ENCODE data around the gene C19orf81. TPM values are rescaled to one million over a fixed set of nuclear protein-coding genes. Genes with fewer than 3 reads are reported as not detected.
A peak's percentile ranks its signal among the peaks of the same experiment; 100 is the strongest.

C19orf81 gene
- total and polyA plus RNA-seq, 7 donors = 0.50 to 1.8 (median 1.0) TPM; not detected in 3

DNA sequence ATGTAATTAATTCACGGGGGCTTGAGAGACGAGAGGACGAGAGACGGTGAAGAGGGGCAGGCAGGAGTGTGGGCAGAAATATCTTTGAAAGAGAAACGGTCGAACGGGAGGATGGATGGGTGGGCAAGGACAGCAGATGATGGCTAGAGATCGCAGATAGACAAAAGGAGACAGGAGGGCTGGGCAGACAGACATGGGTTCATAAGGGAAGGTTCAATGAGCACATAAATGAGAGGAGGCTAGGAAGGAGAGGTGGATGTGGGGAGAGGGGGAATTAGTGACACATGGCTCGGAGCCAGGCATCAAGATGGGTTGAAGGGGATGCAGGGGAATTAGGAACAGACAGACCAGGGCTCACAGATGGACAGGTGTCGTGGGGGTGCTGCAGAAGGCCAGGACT, 10.6 kb upstream of the C19orf81 start:
- H3K4me3 ChIP-seq = no peak overlapping the region
- no peaks in the 10 kb centered on the region for H3K9me3 ChIP-seq
- DNase-seq (no peak), ATAC-seq (no peak)
- intact Hi-C loops (cut with DNase I) = no loop called here
- no peak overlapping the region for H3K27ac ChIP-seq
- no peaks in the 10 kb centered on the region for H3K4me1 ChIP-seq
- TF ChIP-seq, protein P1, sequence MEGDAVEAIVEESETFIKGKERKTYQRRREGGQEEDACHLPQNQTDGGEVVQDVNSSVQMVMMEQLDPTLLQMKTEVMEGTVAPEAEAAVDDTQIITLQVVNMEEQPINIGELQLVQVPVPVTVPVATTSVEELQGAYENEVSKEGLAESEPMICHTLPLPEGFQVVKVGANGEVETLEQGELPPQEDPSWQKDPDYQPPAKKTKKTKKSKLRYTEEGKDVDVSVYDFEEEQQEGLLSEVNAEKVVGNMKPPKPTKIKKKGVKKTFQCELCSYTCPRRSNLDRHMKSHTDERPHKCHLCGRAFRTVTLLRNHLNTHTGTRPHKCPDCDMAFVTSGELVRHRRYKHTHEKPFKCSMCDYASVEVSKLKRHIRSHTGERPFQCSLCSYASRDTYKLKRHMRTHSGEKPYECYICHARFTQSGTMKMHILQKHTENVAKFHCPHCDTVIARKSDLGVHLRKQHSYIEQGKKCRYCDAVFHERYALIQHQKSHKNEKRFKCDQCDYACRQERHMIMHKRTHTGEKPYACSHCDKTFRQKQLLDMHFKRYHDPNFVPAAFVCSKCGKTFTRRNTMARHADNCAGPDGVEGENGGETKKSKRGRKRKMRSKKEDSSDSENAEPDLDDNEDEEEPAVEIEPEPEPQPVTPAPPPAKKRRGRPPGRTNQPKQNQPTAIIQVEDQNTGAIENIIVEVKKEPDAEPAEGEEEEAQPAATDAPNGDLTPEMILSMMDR (IDR thresholded peaks at IDR 0.05) = no peak
- H3K27me3 ChIP-seq (ENCODE audit: insufficient read depth in 3 of 3, low read length in 2 of 3) = peaks cover 0 to 44% (median 27%) of the 10 kb centered on the region in 3 donors
- 25 to 45% (median 35%) methylated on average over 10 of the region's 10 CpGs for WGBS, 3 donors
- H3K36me3 ChIP-seq (ENCODE audit: insufficient read depth in 1 of 2, low read depth in 1 of 2) = no peaks in the 10 kb centered on the region

DNA sequence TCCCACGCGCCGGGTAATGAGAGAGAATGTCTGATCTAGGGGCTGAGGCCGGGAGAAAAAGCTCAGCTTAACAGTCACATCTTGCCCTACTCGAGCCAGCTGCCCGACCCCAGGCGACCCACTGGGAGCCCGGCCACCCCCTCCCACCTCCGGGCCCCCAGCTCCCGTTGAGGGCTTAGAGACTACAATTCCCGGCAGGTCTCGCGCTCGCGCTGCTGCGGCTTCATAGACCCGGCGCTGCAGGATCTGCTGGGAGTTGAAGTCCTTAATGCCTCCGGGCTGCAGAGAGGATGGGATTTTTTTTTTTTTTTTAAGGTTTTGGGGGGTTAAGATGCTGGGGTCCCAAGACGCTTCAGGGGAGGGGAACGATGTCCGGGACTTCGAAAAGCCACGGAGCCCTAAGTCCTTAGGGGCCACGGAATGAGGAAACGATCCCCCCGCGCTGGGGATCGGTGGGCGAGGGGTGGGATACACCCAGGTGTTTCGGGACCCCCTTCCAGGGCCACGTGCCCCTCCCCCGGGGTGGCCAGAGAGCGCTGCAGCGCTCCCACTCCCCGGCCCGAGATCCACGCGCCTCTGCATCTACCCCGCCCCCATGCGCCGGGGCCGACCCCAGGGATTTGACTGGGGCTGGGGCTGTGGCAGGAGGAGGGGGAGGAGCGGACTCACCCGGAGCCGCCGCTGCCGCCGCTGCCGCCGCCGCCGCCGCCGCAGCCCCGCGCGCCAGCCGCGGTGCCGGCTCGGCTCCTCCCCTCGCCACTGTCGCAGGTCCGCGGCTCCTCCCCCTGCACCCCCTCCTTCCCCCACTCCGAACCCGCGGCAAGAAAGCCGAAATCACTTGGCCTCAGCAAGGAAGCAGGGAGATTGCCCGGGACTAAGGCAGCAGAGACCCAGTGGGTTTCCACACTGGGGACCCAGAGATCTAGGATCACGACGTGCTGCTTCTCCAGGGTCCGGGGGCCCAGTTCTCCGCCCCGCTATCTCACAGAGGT, 9.8 kb upstream of the C19orf81 start, which contains the start of gene SYT3:
Gene SYT3 (minus strand): TSS at position 761 of the 992 bp plus-strand sequence. CDS start 2,470 bp downstream, outside the sequence.
- 3 to 5% (median 4%) methylated on average over 42 to 74 of the region's 76 CpGs for WGBS, 3 donors

DNA sequence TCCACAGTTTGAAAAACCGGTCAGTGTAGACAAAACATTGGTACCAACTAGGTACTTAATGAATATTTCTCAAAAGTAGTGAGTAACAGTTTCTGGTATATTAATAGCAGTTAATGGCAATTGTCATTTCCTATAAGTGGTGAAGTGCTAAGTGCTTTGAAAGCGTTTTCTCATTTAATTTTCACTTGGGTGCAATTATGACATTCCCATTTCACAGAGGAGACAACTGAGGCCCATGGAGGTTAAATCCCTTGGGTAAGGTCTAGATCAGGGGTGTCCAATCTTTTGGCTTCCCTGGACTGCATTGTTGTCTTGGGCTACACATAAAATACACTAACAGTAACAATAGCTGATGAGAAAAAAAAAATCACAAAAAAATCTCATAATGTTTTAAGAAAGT, 8.9 kb upstream of the C19orf81 start:
- H3K9me3 ChIP-seq = no peaks in the 10 kb centered on the region
- DNase-seq (no peak), ATAC-seq (no peak)
- 64 to 76% (median 67%) methylated on average over 2 of the region's 2 CpGs for WGBS, 3 donors
- TF ChIP-seq, protein P1 (IDR thresholded peaks at IDR 0.05) = no peak
- no peak overlapping the region for H3K27ac ChIP-seq
- intact Hi-C loops (cut with DNase I) = no loop called here
- no peaks in the 10 kb centered on the region for H3K4me1 ChIP-seq
- peaks cover 0 to 60% (median 26%) of the 10 kb centered on the region in 3 donors for H3K27me3 ChIP-seq (ENCODE audit: insufficient read depth in 3 of 3, low read length in 2 of 3)
- H3K4me3 ChIP-seq = no peak overlapping the region
- H3K36me3 ChIP-seq (ENCODE audit: insufficient read depth in 1 of 2, low read depth in 1 of 2) = no peaks in the 10 kb centered on the region

More for the DNA sequence above, 9.8 kb upstream of the C19orf81 start, which contains the start of gene SYT3:
- TF ChIP-seq, protein P1 (IDR thresholded peaks at IDR 0.05) = no peak
- intact Hi-C loops (cut with DNase I) = no loop called here
- no peaks in the 10 kb centered on the region for H3K9me3 ChIP-seq
- DNase-seq (no peak), ATAC-seq (peak in 1 of 4 donors; percentile 54)
- H3K4me1 ChIP-seq = no peaks in the 10 kb centered on the region
- H3K36me3 ChIP-seq (ENCODE audit: insufficient read depth in 1 of 2, low read depth in 1 of 2) = no peaks in the 10 kb centered on the region
- no peak within 1 kb of the TSS for H3K27ac ChIP-seq
- H3K27me3 ChIP-seq (ENCODE audit: insufficient read depth in 3 of 3, low read length in 2 of 3) = peaks cover 0 to 50% (median 27%) of the 10 kb centered on the region in 3 donors
- no peak within 1 kb of the TSS for H3K4me3 ChIP-seq

DNA sequence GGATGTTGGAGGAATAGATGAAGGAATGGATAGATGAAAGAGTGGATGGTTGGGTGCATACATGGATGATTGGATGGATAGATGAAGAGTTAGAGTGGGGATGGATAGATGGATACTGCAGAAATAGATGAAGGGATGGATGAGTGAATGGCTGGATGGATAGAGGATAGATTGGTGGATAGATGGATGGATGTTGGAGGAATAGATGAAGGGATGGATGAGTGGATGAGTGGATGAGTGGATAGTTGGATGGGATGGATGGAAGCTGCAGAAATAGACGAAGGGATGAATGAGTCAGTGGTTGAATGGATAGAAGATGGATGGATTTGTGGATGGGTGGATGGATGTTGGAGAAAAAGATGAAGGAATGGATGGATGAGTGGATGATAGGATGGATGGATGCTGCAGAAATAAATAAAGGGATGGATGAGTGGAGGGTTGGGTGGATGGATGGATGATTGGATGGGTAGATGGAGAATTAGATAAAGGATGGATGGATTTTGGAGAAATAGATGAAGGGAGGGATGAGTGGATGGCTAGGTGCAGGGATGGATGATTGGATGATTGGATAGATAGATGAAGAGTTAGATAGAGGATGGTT, 4.8 kb upstream of the C19orf81 start:
- Histone ChIP-seq H3K27me3 (ENCODE audit: insufficient read depth in 3 of 3, low read length in 2 of 3) (peaks cover 0 to 44% (median 9%) of the 10 kb centered on the region in 3 donors), H3K27ac (no peak overlapping the region), H3K36me3 (ENCODE audit: insufficient read depth in 1 of 2, low read depth in 1 of 2) (no peaks in the 10 kb centered on the region), H3K4me1 (no peaks in the 10 kb centered on the region), H3K4me3 (no peak overlapping the region), H3K9me3 (no peaks in the 10 kb centered on the region)
- DNase-seq = no peak
- TF ChIP-seq, protein P1 (IDR thresholded peaks at IDR 0.05) = no peak
- intact Hi-C loops (cut with DNase I) = no loop called here
- 22 to 31% (median 29%) methylated on average over 1 of the region's 1 CpG for WGBS, 3 donors
- no peak for ATAC-seq
